IPS-20b (cell line): ENCODE results near the gene AIRE.

Experiments
- H3K27ac ChIP-seq: one replicate; pipeline ENCODE4 v1.5.1; 2013; ENCODE audit warnings: low read length
- H3K27me3 ChIP-seq: 2 replicates; pipeline ENCODE4 v1.6.1; 2013; ENCODE audit warnings: mild to moderate bottlenecking, low read length, inconsistent platforms; ENCODE audit not compliant: insufficient read depth
- H3K36me3 ChIP-seq: 2 replicates; pipeline ENCODE4 v1.6.1; 2013; ENCODE audit warnings: low read depth, mild to moderate bottlenecking, inconsistent platforms, low read length, moderate library complexity; ENCODE audit not compliant: insufficient read depth
- H3K4me1 ChIP-seq: 2 replicates; pipeline ENCODE4 v1.6.1; 2013; ENCODE audit warnings: mild to moderate bottlenecking, control low read depth, inconsistent platforms, low read length, moderate library complexity; ENCODE audit not compliant: insufficient read depth
- H3K4me3 ChIP-seq: 2 replicates; pipeline ENCODE4 v1.5.1; 2013; ENCODE audit warnings: mild to moderate bottlenecking, low read length, inconsistent platforms
- H3K9ac ChIP-seq: 2 replicates; pipeline ENCODE4 v1.6.1; 2013; ENCODE audit warnings: low read depth, mild to moderate bottlenecking, inconsistent platforms, low read length, moderate library complexity
- H3K9me3 ChIP-seq: 2 replicates; pipeline ENCODE4 v1.6.1; 2013; ENCODE audit warnings: mild to moderate bottlenecking, low read depth, low read length, inconsistent platforms; ENCODE audit not compliant: insufficient read depth

Gene AIRE

DNA sequence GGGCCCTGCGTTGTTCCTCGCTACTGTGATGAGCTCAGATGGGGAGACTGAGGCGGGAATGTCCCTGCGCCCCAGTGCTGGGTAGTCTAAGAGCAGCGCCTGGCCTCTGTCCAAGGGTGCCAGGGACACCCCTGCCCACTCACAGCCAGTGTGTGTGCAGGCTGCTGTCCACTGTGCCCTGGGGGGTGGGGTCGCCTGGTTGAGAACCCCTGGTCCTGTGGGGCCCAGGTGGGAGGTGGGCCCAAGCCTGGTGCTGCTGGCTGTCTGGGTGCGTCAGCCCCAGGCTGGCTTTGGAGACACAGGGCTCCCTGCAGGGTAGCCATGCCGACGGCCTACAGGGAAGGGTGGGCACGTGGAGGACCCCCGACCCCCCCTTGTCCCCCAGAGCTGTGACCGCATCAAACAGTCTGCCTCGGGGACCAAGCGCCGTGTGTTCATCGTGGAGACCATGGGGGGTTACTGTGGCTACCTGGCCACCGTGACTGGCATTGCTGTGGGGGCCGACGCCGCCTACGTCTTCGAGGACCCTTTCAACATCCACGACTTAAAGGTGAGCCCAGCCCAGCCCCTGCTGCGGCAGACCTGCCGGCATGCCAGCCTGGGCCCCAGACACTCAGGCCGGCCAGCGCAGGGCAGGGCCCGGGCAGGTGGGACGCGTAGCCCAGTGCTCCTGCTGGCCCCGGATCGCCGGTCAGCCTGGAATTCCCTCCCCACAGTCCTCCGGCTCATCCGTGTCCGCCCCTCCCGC lies 38.6 kb downstream of the AIRE start:
- Histone ChIP-seq H3K4me1 (no peaks in the 10 kb centered on the region), H3K27ac (no peak overlapping the region), H3K9me3 (no peaks in the 10 kb centered on the region), H3K27me3 (no peaks in the 10 kb centered on the region), H3K9ac (no peak overlapping the region), H3K4me3 (no peak overlapping the region), H3K36me3 (no peaks in the 10 kb centered on the region; the same call in 1 of the 2 replicates)

- H3K9ac ChIP-seq = no peak overlapping the region
- H3K36me3 ChIP-seq = no peaks in the 10 kb centered on the region; the same call in 1 of the 2 replicates
- no peak overlapping the region for H3K4me3 ChIP-seq
- no peaks in the 10 kb centered on the region for H3K9me3 ChIP-seq
- no peaks in the 10 kb centered on the region for H3K4me1 ChIP-seq
- no peak overlapping the region for H3K27ac ChIP-seq
- H3K27me3 ChIP-seq = no peaks in the 10 kb centered on the region
Observed at GRCh38 chr21:44324854-44325107, 39.1 kb downstream of the AIRE start.

DNA sequence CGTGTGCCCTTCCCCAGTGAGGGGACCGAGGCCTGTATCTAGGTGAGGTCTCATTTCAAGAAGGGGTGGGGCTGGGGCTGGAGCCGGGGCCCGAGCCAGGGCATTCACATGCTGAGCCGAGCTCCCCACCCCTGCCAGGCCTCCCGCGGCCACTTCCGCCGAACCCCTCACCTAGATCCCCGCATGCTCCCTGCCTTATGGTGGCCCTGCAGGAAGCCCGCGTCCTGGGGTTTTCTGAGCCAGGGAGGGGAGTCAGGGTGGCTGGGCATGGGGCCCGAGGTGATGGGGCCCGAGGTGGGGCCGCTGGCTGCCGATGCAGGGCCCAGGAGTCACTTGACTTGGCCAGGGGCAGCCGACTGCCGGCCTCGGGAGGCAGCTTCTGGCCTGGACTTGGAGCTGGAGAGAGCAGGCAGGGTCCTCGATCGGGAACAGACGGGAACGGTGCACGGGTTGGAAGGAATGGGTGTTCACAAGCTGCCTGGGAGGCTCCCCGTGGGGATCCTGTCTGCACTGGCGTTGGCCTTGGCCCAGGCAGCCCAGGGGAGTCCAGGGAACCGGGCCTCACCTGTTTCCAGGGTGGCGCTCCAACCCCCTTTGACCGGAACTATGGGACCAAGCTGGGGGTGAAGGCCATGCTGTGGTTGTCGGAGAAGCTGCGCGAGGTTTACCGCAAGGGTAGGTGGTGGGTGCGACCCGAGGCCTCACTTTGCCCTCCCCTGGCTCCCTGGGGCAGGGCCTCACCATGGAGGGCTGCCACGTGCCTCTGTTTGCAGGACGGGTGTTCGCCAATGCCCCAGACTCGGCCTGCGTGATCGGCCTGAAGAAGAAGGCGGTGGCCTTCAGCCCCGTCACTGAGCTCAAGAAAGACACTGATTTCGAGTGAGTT lies 40.0 kb downstream of the AIRE start:
- no peaks in the 10 kb centered on the region for H3K27me3 ChIP-seq
- H3K36me3 ChIP-seq = no peaks in the 10 kb centered on the region; the same call in 1 of the 2 replicates
- H3K9me3 ChIP-seq = no peaks in the 10 kb centered on the region
- no peak overlapping the region; the same call in 1 of the 2 replicates for H3K9ac ChIP-seq
- no peak overlapping the region for H3K27ac ChIP-seq
- no peaks in the 10 kb centered on the region for H3K4me1 ChIP-seq
- H3K4me3 ChIP-seq = no peak overlapping the region

- Histone ChIP-seq H3K4me3 (no peak overlapping the region), H3K4me1 (no peaks in the 10 kb centered on the region), H3K9me3 (no peaks in the 10 kb centered on the region), H3K36me3 (no peaks in the 10 kb centered on the region; the same call in 1 of the 2 replicates), H3K27me3 (no peaks in the 10 kb centered on the region), H3K9ac (no peak overlapping the region), H3K27ac (no peak overlapping the region)
Observed at GRCh38 chr21:44326272-44326647, 40.6 kb downstream of the AIRE start.

- Histone ChIP-seq H3K9me3 (no peaks in the 10 kb centered on the region), H3K9ac (no peak overlapping the region), H3K4me1 (no peaks in the 10 kb centered on the region), H3K27me3 (no peaks in the 10 kb centered on the region), H3K36me3 (no peaks in the 10 kb centered on the region; the same call in 1 of the 2 replicates), H3K27ac (no peak overlapping the region), H3K4me3 (no peak overlapping the region)
Observed at GRCh38 chr21:44326716-44327602, 41.3 kb downstream of the AIRE start.

GRCh38 chr21:44327603-44327974 lies 41.9 kb downstream of the AIRE start:
- no peaks in the 10 kb centered on the region for H3K9me3 ChIP-seq
- H3K4me3 ChIP-seq = no peak overlapping the region
- no peak overlapping the region for H3K27ac ChIP-seq
- H3K4me1 ChIP-seq = no peaks in the 10 kb centered on the region
- no peak overlapping the region for H3K9ac ChIP-seq
- H3K36me3 ChIP-seq = no peaks in the 10 kb centered on the region
- no peaks in the 10 kb centered on the region for H3K27me3 ChIP-seq

DNA sequence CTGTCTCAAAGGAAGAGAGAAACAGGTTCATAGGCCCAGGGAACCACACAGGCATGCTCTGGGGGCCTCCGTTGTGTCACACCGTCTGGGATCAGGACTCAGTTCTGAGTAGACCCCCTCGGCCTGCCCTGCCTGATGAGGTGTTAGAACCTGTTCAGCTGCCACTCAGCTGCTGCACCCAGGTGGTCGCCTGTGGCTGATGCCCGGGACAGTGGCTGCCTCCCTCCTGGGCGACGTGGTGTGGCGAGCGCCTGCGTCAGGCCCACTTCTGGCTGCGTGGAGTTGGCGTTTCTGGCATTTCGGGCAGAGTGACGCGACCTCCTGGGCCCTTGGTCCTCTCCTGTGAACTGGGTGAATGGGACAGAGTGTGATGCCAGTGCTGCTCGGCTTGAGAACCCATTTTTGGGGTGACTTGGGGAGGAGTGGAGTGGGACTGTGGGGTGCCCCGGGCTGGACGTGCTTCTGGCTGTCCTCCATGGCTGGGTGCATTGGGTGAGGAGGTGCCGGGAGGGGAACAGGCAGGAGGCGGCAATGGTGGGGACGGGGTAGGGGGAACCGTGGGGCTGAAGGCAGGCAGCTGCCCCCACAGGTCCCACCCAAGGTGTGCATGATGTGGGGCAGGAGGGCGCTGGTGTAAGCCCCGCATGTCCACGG lies 42.7 kb downstream of the AIRE start:
- no peaks in the 10 kb centered on the region for H3K36me3 ChIP-seq
- no peaks in the 10 kb centered on the region for H3K27me3 ChIP-seq
- H3K27ac ChIP-seq = no peak overlapping the region

DNA sequence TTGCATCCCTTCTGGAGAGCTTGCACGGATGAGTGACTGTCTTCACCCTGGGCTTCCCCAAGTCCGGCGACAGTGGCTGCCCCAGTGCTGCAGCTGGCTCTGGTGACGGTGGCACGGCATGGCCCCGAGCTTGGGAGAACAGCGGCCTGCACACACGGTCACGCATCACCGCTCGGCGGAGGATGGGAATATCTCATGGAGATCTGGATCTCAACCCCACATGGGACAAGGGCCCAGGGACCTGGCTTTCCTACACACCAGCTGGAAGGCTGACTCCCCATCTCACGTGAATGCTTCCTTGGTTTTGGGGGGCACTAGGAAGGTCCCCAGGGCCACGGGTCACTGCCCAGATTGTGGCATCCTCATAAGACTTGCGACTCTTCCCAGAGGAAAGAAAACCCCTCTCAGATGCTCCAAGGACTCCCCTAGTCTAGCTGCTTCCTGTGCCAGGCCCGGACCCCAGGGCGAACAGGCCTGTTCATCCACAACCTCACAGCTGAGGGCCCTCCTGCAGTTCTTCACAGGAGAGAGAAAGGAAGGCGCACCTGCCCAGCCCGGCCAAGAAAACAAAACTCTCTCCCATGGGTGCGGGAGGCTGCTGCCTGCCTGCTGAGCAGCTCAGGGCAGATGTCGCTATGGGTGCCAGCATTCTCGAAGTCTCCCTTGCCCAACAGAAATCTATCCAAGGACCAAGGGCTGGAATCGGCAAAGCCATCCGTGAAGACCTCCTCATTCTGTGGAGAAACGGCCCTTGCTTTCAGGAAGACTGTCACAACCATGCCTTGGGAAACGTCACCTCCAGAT lies 43.6 kb downstream of the AIRE start:
- Histone ChIP-seq H3K27ac (no peak overlapping the region), H3K27me3 (no peaks in the 10 kb centered on the region)

More for the DNA sequence above, 42.7 kb downstream of the AIRE start:
- no peaks in the 10 kb centered on the region for H3K4me1 ChIP-seq
- H3K4me3 ChIP-seq = no peak overlapping the region
- H3K9ac ChIP-seq = no peak overlapping the region
- H3K9me3 ChIP-seq = no peaks in the 10 kb centered on the region

GRCh38 chr21:44329971-44330681 lies 44.5 kb downstream of the AIRE start:
- Histone ChIP-seq H3K27ac (no peak overlapping the region), H3K36me3 (no peaks in the 10 kb centered on the region), H3K9ac (no peak overlapping the region; the same call in 1 of the 2 replicates), H3K4me3 (no peak overlapping the region), H3K27me3 (no peaks in the 10 kb centered on the region), H3K4me1 (no peaks in the 10 kb centered on the region), H3K9me3 (no peaks in the 10 kb centered on the region)

More for the DNA sequence above, 43.6 kb downstream of the AIRE start:
- Histone ChIP-seq H3K4me3 (no peak overlapping the region), H3K9ac (no peak overlapping the region; the same call in 1 of the 2 replicates), H3K9me3 (no peaks in the 10 kb centered on the region), H3K4me1 (no peaks in the 10 kb centered on the region), H3K36me3 (no peaks in the 10 kb centered on the region)

DNA sequence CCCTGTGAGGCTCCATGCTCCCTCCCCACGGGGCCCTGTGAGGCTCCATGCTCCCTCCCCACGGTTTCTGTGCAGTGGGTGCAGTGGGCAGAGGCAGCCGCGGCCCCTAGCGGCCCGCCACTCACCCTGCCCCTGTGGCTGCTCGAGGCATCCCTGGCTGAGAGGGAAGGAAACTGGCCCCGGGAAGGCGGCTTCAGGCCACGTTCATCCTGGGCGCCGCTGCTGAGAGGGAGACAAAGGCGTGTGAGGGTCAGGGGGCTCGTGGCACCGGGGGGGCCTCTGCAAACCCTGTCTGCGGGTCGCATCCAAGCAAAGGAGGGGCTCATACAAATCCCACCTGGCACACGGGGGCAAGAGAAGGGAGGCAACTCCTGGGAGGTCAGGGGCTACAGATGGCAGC lies 45.0 kb downstream of the AIRE start:
- H3K9me3 ChIP-seq = no peaks in the 10 kb centered on the region
- H3K27ac ChIP-seq = no peak overlapping the region
- H3K36me3 ChIP-seq = no peaks in the 10 kb centered on the region
- H3K4me1 ChIP-seq = no peaks in the 10 kb centered on the region
- H3K27me3 ChIP-seq = no peaks in the 10 kb centered on the region
- H3K4me3 ChIP-seq = no peak overlapping the region
- no peak overlapping the region for H3K9ac ChIP-seq
